ENCODE data around the gene ACSBG1. TPM values are rescaled to one million over a fixed set of nuclear protein-coding genes. Genes with fewer than 3 reads are reported as not detected.

The ACSBG1 gene
- total RNA-seq, 2 donors from 2014 or later = 7.4 TPM; not detected in 1

DNA sequence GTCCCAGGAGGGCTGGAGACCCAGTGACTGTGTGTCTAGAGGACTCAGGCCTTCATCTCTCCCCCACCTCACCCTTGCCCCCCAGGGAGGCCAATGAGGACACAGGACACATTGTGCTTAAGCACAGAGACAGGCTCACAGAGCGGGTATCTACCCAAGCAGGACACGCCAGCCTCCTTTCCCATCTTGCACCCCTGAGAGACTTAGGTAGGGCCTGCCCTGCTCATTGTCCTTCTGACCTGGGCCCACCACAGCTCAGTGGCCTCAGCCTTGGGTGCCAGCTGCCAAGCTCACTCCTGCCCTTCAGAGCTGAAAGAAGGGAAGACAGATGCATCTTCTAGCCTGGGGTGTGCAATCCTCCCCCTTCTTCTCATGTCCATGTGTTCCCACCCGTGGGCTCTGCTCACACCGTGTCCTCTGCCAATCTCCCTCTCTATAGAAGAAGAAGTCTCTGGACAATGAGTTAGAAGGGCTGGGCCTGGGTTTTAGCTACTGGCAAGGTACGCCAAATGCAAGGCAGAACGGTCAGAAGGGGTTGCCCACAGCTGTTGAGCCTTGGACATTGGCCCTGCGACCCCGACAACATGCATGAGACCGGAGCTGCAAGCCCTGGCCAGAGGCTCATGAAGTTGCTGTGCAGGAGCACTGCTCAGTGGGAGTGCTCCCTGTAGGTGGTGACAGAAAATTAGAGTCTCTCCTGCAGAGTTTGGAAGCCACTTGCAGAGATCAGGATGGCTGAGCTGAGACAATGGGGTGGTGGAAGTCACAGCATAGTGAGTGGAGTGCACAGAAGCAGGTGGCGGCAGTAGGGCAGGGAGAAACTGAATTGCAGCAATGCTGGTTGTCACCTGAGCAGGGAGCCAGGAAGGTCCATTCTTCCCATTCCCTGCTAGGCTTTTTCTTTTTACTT, 32.8 kb downstream of the ACSBG1 start:
- 88% methylated on average over 10 of the region's 10 CpGs for WGBS

DNA sequence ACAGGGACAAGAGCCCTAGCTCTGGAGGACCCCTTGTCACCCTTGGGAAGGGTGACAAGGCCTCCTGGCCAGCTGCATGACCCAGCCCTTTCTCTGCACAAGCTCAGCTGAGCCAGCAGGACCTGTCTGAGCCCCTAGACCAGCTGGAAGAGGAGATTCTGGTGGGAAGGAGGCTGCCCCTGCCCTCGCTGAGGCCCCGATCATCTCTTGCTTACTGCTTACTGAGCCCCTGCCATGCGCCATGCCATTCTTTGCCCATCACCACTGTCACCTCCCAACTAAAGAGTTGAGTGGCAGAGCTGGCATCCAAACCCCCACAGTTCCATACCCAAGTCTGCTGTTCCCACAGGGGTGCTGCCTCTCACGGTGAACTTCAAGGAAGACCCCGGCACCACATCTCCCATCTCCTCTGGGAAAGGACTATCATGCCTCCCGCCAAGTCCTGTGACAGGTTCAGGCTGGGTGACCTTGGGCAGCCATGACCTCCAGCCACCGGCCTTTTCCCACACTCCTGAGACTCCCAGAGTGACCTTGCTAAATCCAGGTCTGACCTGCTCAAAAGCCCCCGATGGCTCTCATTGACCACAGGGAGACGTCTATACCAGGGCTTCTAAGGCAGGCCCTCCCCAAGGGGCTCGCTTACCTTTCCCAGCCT, 34.0 kb downstream of the ACSBG1 start:
- Histone ChIP-seq H3K36me3 (no peaks in the 10 kb centered on the region), H3K4me3 (no peak overlapping the region), H3K27me3 (replicated peaks; ENCODE audit: insufficient read depth) (no peaks in the 10 kb centered on the region), H3K27ac (no peak overlapping the region), H3K9me3 (no peaks in the 10 kb centered on the region), H3K4me1 (replicated peaks) (no peaks in the 10 kb centered on the region)
- no peak for DNase-seq (ENCODE audit: low spot score)
- intact Hi-C loops (cut with DNase I) = no loop called here
- TF ChIP-seq POLR2A (IDR thresholded peaks at IDR 0.05) (no peak), POLR2AphosphoS5 (IDR thresholded peaks at IDR 0.05) (no peak)
- TF ChIP-seq, protein P1, sequence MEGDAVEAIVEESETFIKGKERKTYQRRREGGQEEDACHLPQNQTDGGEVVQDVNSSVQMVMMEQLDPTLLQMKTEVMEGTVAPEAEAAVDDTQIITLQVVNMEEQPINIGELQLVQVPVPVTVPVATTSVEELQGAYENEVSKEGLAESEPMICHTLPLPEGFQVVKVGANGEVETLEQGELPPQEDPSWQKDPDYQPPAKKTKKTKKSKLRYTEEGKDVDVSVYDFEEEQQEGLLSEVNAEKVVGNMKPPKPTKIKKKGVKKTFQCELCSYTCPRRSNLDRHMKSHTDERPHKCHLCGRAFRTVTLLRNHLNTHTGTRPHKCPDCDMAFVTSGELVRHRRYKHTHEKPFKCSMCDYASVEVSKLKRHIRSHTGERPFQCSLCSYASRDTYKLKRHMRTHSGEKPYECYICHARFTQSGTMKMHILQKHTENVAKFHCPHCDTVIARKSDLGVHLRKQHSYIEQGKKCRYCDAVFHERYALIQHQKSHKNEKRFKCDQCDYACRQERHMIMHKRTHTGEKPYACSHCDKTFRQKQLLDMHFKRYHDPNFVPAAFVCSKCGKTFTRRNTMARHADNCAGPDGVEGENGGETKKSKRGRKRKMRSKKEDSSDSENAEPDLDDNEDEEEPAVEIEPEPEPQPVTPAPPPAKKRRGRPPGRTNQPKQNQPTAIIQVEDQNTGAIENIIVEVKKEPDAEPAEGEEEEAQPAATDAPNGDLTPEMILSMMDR (IDR thresholded peaks at IDR 0.05) = no peak
- 97% methylated on average over 10 of the region's 10 CpGs for WGBS

More for the DNA sequence above, 32.8 kb downstream of the ACSBG1 start:
- Histone ChIP-seq H3K9me3 (no peaks in the 10 kb centered on the region), H3K27ac (no peak overlapping the region), H3K27me3 (replicated peaks; ENCODE audit: insufficient read depth) (no peaks in the 10 kb centered on the region), H3K36me3 (no peaks in the 10 kb centered on the region), H3K4me1 (replicated peaks) (peaks cover 6% of the 10 kb centered on the region), H3K4me3 (no peak overlapping the region)
- DNase-seq (ENCODE audit: low spot score) = no peak
- intact Hi-C loops (cut with DNase I) = no loop called here
- TF ChIP-seq POLR2A (IDR thresholded peaks at IDR 0.05) (no peak), POLR2AphosphoS5 (IDR thresholded peaks at IDR 0.05) (no peak)
- TF ChIP-seq, protein P1 (IDR thresholded peaks at IDR 0.05) = no peak

DNA sequence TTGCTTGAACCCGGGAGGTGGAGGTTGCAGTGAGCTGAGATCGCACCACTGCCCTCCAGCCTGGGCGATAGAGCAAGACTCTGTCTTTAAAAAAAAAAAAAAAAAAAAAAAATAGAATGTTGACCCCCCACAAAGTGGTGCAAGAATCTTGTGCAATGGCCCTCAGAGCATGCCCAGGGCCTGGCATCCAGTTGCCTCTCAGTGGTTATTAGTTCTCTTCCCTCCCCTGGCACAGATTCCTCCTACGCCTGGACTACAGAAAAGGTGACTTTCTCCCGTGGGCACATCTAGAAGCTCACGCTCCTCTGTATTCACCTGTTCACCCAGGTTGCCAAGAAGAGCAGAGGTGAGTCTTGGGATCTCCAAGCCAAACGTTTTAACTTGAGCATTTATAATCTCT, 36.7 kb downstream of the ACSBG1 start:
- intact Hi-C loops (cut with DNase I) = loop anchor here (5.0 kb wide), 1 partner anchor 85 kb away; no protein-coding TSS in a partner anchor
- 63% methylated on average over 7 of the region's 7 CpGs for WGBS
- no peak overlapping the region for H3K27ac ChIP-seq
- TF ChIP-seq POLR2AphosphoS5 (IDR thresholded peaks at IDR 0.05) = no peak
- no peak for TF ChIP-seq POLR2A (IDR thresholded peaks at IDR 0.05)
- TF ChIP-seq, protein P1 (IDR thresholded peaks at IDR 0.05) = no peak
- H3K36me3 ChIP-seq = no peaks in the 10 kb centered on the region
- no peak overlapping the region for H3K4me3 ChIP-seq
- no peaks in the 10 kb centered on the region for H3K9me3 ChIP-seq
- DNase-seq (ENCODE audit: low spot score) = no peak
- H3K27me3 ChIP-seq (replicated peaks; ENCODE audit: insufficient read depth) = no peaks in the 10 kb centered on the region
- H3K4me1 ChIP-seq (replicated peaks) = no peaks in the 10 kb centered on the region

DNA sequence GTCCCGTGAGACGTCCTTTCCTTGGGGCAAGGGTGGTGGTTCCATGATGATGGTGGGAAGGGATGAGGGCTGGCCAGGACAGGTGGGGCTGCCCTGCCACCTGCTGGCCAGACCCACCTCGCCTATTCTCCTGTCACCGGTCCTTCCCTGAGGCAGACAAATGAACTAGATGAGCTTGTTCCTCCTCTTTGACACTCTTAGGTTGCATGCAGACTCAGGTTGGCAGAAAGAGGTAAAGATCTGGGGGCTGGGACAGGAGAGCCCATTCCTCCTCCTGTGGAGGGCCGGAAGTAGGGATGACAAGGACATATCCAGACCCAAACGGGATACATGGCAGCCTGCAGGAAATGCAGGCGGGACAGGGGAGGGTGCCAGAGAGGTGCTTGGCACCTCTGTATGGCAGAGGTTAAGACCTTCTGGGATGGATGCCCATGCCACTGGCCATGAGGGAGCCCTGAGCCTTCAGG, 38.6 kb downstream of the ACSBG1 start:
- peak; percentile 45 for DNase-seq (ENCODE audit: low spot score)
- WGBS = 26% methylated on average over 7 of the region's 7 CpGs
- Histone ChIP-seq H3K27ac (no peak overlapping the region), H3K36me3 (no peaks in the 10 kb centered on the region), H3K27me3 (replicated peaks; ENCODE audit: insufficient read depth) (no peaks in the 10 kb centered on the region), H3K4me1 (replicated peaks) (no peaks in the 10 kb centered on the region), H3K9me3 (no peaks in the 10 kb centered on the region), H3K4me3 (no peak overlapping the region)
- no peak for TF ChIP-seq POLR2A (IDR thresholded peaks at IDR 0.05)
- TF ChIP-seq, protein P1 (IDR thresholded peaks at IDR 0.05) = peak; percentile 63 to 89 (median 75)
- TF ChIP-seq POLR2AphosphoS5 (IDR thresholded peaks at IDR 0.05) = peak; percentile 23
- intact Hi-C loops (cut with DNase I) = loop anchor here (5.0 kb wide), 1 partner anchor 83 kb away; no protein-coding TSS in a partner anchor

Measured in prostate gland (tissue), 2 donors.